ENCODE results near the gene AGAP1. TPM values are rescaled to one million over a fixed set of nuclear protein-coding genes. Genes with fewer than 3 reads are reported as not detected.

The AGAP1 gene
- total RNA-seq, 1 donor from 2014 or later: 39.4 TPM

DNA sequence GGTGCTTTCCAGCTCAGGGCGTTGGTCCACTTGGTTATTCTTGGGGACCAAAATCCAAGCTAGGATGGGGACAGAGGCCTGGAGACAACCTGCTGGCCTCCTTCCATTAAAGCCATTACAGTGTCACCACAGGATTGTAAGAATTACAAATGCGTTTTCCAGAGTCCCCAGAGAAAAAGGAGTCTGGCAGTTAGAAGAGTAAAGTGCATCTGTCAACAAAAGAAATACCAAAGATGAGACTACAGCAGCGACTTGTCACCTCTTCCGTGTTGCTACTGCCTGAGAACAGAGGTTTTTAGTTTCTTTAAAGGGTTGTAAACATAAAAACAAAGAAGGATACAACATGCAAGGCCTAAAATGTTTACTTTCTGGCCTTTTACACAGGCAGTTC lies 235.7 kb downstream of the AGAP1 start:
- no peaks in the 10 kb centered on the region for H3K79me2 ChIP-seq (ENCODE audit: insufficient read depth, low read length)
- H3K4me1 ChIP-seq (ENCODE audit: insufficient read depth, low read length): no peaks in the 10 kb centered on the region
- peaks cover 7% of the 10 kb centered on the region for H4K20me1 ChIP-seq (ENCODE audit: insufficient read depth, low read length)
- H3K4me1 Mint-ChIP-seq (ENCODE audit: low read depth, unreplicated experiment): peaks cover 17% of the 10 kb centered on the region
- H3K27ac ChIP-seq (ENCODE audit: low read depth, low read length): no peak overlapping the region
- no peak overlapping the region for H3K27ac Mint-ChIP-seq (ENCODE audit: unreplicated experiment)
- H3K9ac ChIP-seq (ENCODE audit: low read length): no peak overlapping the region
- no peak for TF ChIP-seq EZH2 (IDR thresholded peaks at IDR 0.05; ENCODE audit: insufficient read depth, low read length)
- TF ChIP-seq, protein P1, sequence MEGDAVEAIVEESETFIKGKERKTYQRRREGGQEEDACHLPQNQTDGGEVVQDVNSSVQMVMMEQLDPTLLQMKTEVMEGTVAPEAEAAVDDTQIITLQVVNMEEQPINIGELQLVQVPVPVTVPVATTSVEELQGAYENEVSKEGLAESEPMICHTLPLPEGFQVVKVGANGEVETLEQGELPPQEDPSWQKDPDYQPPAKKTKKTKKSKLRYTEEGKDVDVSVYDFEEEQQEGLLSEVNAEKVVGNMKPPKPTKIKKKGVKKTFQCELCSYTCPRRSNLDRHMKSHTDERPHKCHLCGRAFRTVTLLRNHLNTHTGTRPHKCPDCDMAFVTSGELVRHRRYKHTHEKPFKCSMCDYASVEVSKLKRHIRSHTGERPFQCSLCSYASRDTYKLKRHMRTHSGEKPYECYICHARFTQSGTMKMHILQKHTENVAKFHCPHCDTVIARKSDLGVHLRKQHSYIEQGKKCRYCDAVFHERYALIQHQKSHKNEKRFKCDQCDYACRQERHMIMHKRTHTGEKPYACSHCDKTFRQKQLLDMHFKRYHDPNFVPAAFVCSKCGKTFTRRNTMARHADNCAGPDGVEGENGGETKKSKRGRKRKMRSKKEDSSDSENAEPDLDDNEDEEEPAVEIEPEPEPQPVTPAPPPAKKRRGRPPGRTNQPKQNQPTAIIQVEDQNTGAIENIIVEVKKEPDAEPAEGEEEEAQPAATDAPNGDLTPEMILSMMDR (IDR thresholded peaks at IDR 0.05; ENCODE audit: insufficient read depth, low read depth, low read length): no peak
- no peaks in the 10 kb centered on the region for H3K36me3 ChIP-seq (ENCODE audit: insufficient read depth, low read length)
- H3K4me3 ChIP-seq (ENCODE audit: insufficient read depth, low read depth, low read length): no peak overlapping the region
- H3K4me2 ChIP-seq (ENCODE audit: low read length): no peak overlapping the region
- no peaks in the 10 kb centered on the region for H3K27me3 ChIP-seq (ENCODE audit: insufficient read depth, low read length)
- no peak overlapping the region for H2AFZ ChIP-seq (ENCODE audit: low read depth, low read length)
- FAIRE-seq: no peak
- no peaks in the 10 kb centered on the region for H3K9me3 ChIP-seq (ENCODE audit: insufficient read depth, low read depth, low read length)
- no peak for DNase-seq (ENCODE audit: low read depth)
- H3K36me3 Mint-ChIP-seq (ENCODE audit: low read depth, unreplicated experiment): peaks cover 13% of the 10 kb centered on the region
- no peak overlapping the region for H3K4me3 Mint-ChIP-seq (ENCODE audit: unreplicated experiment)
- H3K9me3 Mint-ChIP-seq (ENCODE audit: unreplicated experiment): no peaks in the 10 kb centered on the region
- H3K27me3 Mint-ChIP-seq (ENCODE audit: low read depth, unreplicated experiment): no peaks in the 10 kb centered on the region

DNA sequence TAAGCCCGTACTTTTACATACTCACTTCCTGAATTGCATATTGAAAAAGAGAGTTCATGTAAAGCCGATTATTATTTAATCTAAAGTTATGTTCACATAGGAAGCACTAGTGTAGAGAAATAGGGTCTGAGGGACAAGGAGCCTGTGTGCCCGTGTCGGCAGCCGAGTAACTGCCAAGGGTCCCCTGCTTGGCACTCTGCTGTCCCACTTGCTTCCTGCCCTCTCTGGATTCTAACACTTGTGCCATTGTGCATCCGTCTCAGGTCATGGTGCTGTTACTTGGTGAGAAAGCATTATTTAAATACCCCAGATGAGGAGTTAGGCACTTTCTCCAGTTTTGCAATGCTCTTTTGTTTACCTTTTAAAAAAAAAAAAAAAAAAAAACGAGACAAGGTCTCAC lies 236.3 kb downstream of the AGAP1 start:
- no peaks in the 10 kb centered on the region for H3K36me3 ChIP-seq (ENCODE audit: insufficient read depth, low read length)
- no peaks in the 10 kb centered on the region for H3K27me3 ChIP-seq (ENCODE audit: insufficient read depth, low read length)
- H3K27ac ChIP-seq (ENCODE audit: low read depth, low read length): no peak overlapping the region
- Mint-ChIP-seq H3K27ac (ENCODE audit: unreplicated experiment) (no peak overlapping the region), H3K4me1 (ENCODE audit: low read depth, unreplicated experiment) (peaks cover 17% of the 10 kb centered on the region), H3K9me3 (ENCODE audit: unreplicated experiment) (no peaks in the 10 kb centered on the region), H3K4me3 (ENCODE audit: unreplicated experiment) (no peak overlapping the region), H3K36me3 (ENCODE audit: low read depth, unreplicated experiment) (peaks cover 13% of the 10 kb centered on the region), H3K27me3 (ENCODE audit: low read depth, unreplicated experiment) (no peaks in the 10 kb centered on the region)
- FAIRE-seq (no peak), DNase-seq (ENCODE audit: low read depth) (no peak)
- no peak overlapping the region for H3K9ac ChIP-seq (ENCODE audit: low read length)
- H3K4me2 ChIP-seq (ENCODE audit: low read length): no peak overlapping the region
- H3K4me3 ChIP-seq (ENCODE audit: insufficient read depth, low read depth, low read length): no peak overlapping the region
- peaks cover 3% of the 10 kb centered on the region for H4K20me1 ChIP-seq (ENCODE audit: insufficient read depth, low read length)
- H3K4me1 ChIP-seq (ENCODE audit: insufficient read depth, low read length): no peaks in the 10 kb centered on the region
- no peaks in the 10 kb centered on the region for H3K9me3 ChIP-seq (ENCODE audit: insufficient read depth, low read depth, low read length)
- H2AFZ ChIP-seq (ENCODE audit: low read depth, low read length): no peak overlapping the region
- no peak for TF ChIP-seq EZH2 (IDR thresholded peaks at IDR 0.05; ENCODE audit: insufficient read depth, low read length)
- H3K79me2 ChIP-seq (ENCODE audit: insufficient read depth, low read length): no peaks in the 10 kb centered on the region

DNA sequence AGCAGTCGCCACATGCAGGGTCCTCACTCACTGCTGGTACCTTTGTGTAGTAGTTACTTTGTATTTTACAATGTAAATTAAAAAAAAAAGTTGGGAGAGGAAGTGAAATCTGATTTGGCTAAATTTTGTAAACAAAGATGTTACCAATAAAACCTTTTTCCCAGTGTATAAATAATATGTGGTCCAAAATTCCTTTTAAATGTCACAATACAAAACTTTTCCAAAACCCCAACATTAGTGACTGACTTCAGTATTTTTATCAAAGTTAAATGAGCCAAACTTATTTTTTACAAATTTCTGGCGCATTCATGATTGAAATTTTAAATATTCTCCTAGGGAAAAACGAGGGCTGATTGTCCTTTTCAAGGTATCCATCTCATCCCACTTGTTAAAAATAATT lies 239.9 kb downstream of the AGAP1 start:
- H3K36me3 Mint-ChIP-seq (ENCODE audit: low read depth, unreplicated experiment): peaks cover 12% of the 10 kb centered on the region
- Histone ChIP-seq H3K27ac (ENCODE audit: low read depth, low read length) (no peak overlapping the region), H3K27me3 (ENCODE audit: insufficient read depth, low read length) (no peaks in the 10 kb centered on the region), H4K20me1 (ENCODE audit: insufficient read depth, low read length) (peaks cover 6% of the 10 kb centered on the region), H3K4me2 (ENCODE audit: low read length) (no peak overlapping the region), H3K79me2 (ENCODE audit: insufficient read depth, low read length) (no peaks in the 10 kb centered on the region), H3K9ac (ENCODE audit: low read length) (no peak overlapping the region), H3K4me3 (ENCODE audit: insufficient read depth, low read depth, low read length) (no peak overlapping the region), H2AFZ (ENCODE audit: low read depth, low read length) (no peak overlapping the region), H3K36me3 (ENCODE audit: insufficient read depth, low read length) (no peaks in the 10 kb centered on the region), H3K9me3 (ENCODE audit: insufficient read depth, low read depth, low read length) (no peaks in the 10 kb centered on the region), H3K4me1 (ENCODE audit: insufficient read depth, low read length) (no peaks in the 10 kb centered on the region)
- DNase-seq (ENCODE audit: low read depth): no peak
- TF ChIP-seq, protein P1 (IDR thresholded peaks at IDR 0.05; ENCODE audit: insufficient read depth, low read depth, low read length): no peak
- H3K4me3 Mint-ChIP-seq (ENCODE audit: unreplicated experiment): no peak overlapping the region
- no peak for FAIRE-seq
- H3K9me3 Mint-ChIP-seq (ENCODE audit: unreplicated experiment): no peaks in the 10 kb centered on the region
- no peaks in the 10 kb centered on the region for H3K27me3 Mint-ChIP-seq (ENCODE audit: low read depth, unreplicated experiment)
- H3K4me1 Mint-ChIP-seq (ENCODE audit: low read depth, unreplicated experiment): peaks cover 6% of the 10 kb centered on the region
- no peak overlapping the region for H3K27ac Mint-ChIP-seq (ENCODE audit: unreplicated experiment)
